ENCODE results near the gene IZUMO2.
A peak's percentile ranks its signal among the peaks of the same experiment; 100 is the strongest.
"Not testable (repeated sequence)": the region's sequence is repeated elsewhere in the genome, so short reads cannot be mapped to it uniquely, and the experiment has no call there.

The IZUMO2 gene

GRCh38 chr19:50167314-50167721, 4.2 kb upstream of the IZUMO2 start:
- Histone ChIP-seq H3K4me3 (ENCODE audit: low read length in 2 of 2) (no peak overlapping the region), H3K4me1 (ENCODE audit: control insufficient read depth, insufficient read depth, low read length) (no peaks in the 10 kb centered on the region), H3K27ac (ENCODE audit: low read length) (no peak overlapping the region), H3K9me3 (ENCODE audit: control insufficient read depth in 2 of 2, low read length in 2 of 2) (no peaks in the 10 kb centered on the region), H3K9ac (ENCODE audit: low read length in 2 of 2) (no peak overlapping the region), H3K36me3 (ENCODE audit: control insufficient read depth in 2 of 2, insufficient read depth in 2 of 2, low read length in 2 of 2) (no peaks in the 10 kb centered on the region), H3K27me3 (ENCODE audit: control insufficient read depth in 1 of 2, insufficient read depth in 2 of 2, low read length in 2 of 2) (peaks cover 5 to 10% of the 10 kb centered on the region in 2 donors)

DNA sequence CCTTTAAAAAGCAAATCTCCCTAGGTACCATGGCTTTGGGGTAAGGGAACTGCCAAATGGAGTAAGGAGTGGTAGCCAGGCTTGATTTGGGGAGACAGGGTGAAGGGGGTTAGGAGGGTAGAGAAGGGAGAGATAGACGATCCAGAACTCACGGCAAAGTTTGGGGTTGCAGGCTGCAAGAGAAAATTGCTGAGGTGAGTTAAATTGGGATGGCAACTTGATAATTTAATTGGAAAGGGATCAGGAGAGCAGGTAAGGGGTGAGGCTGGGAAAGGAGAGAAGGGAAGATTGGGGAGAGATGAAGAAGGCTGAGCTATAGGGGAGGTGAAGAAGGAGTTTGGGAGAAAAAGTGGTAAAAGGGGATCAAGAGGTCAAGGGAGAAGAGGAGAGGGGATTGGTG, 4.0 kb downstream of the IZUMO2 start:
- H3K27ac ChIP-seq (ENCODE audit: low read length), result no peak overlapping the region
- H3K27me3 ChIP-seq (ENCODE audit: control insufficient read depth in 1 of 2, insufficient read depth in 2 of 2, low read length in 2 of 2), result peaks cover 2 to 5% of the 10 kb centered on the region in 2 donors
- no peak overlapping the region for H3K4me3 ChIP-seq (ENCODE audit: low read length in 2 of 2)
- H3K9me3 ChIP-seq (ENCODE audit: control insufficient read depth in 2 of 2, low read length in 2 of 2), result peaks cover 11 to 17% of the 10 kb centered on the region in 2 donors
- H3K9ac ChIP-seq (ENCODE audit: low read length in 2 of 2), result no peak overlapping the region
- no peaks in the 10 kb centered on the region for H3K4me1 ChIP-seq (ENCODE audit: control insufficient read depth, insufficient read depth, low read length)
- H3K36me3 ChIP-seq (ENCODE audit: control insufficient read depth in 2 of 2, insufficient read depth in 2 of 2, low read length in 2 of 2), result no peaks in the 10 kb centered on the region

GRCh38 chr19:50158577-50158976, 4.5 kb downstream of the IZUMO2 start:
- Histone ChIP-seq H3K9me3 (ENCODE audit: control insufficient read depth in 2 of 2, low read length in 2 of 2) (peaks cover 11 to 17% of the 10 kb centered on the region in 2 donors), H3K27ac (ENCODE audit: low read length) (no peak overlapping the region), H3K4me1 (ENCODE audit: control insufficient read depth, insufficient read depth, low read length) (no peaks in the 10 kb centered on the region), H3K36me3 (ENCODE audit: control insufficient read depth in 2 of 2, insufficient read depth in 2 of 2, low read length in 2 of 2) (no peaks in the 10 kb centered on the region), H3K27me3 (ENCODE audit: control insufficient read depth in 1 of 2, insufficient read depth in 2 of 2, low read length in 2 of 2) (peaks cover 2 to 5% of the 10 kb centered on the region in 2 donors), H3K4me3 (ENCODE audit: low read length in 2 of 2) (no peak overlapping the region), H3K9ac (ENCODE audit: low read length in 2 of 2) (no peak overlapping the region)

DNA sequence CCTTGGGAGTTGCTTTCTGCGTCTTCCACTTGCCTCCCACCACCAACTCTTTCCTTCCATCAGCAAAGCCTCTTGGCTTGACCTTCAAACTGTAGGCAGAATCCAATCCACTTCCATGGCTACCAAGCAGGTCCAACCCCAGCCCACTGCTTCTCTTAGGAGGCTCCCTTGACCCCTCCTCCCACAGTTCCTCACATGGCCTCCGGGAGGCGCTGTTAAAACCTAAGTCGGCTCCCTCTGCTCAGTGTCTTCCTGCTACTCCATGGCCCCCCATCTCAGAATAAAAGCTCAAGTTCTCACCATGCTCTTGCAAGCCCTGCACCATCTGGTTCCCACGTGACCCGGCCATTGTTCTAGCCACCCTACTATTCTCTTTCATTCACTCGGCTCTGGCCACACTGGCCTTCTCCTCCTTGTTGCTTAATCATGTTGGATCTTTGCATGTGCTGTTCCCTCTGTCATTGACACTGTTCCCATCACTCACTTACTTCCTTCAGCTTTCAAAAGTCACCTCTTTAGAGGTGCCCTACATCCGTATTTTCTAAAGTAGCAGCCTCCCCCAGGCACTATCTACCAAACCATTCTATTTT, 7.5 kb downstream of the IZUMO2 start:
- Histone ChIP-seq H3K4me3 (ENCODE audit: low read length in 2 of 2) (no peak overlapping the region), H3K27me3 (ENCODE audit: control insufficient read depth in 1 of 2, insufficient read depth in 2 of 2, low read length in 2 of 2) (peaks cover 0 to 2% of the 10 kb centered on the region in 2 donors), H3K9me3 (ENCODE audit: control insufficient read depth in 2 of 2, low read length in 2 of 2) (peaks cover 11 to 17% of the 10 kb centered on the region in 2 donors), H3K9ac (ENCODE audit: low read length in 2 of 2) (no peak overlapping the region), H3K4me1 (ENCODE audit: control insufficient read depth, insufficient read depth, low read length) (no peaks in the 10 kb centered on the region), H3K36me3 (ENCODE audit: control insufficient read depth in 2 of 2, insufficient read depth in 2 of 2, low read length in 2 of 2) (no peaks in the 10 kb centered on the region), H3K27ac (ENCODE audit: low read length) (no peak overlapping the region)

DNA sequence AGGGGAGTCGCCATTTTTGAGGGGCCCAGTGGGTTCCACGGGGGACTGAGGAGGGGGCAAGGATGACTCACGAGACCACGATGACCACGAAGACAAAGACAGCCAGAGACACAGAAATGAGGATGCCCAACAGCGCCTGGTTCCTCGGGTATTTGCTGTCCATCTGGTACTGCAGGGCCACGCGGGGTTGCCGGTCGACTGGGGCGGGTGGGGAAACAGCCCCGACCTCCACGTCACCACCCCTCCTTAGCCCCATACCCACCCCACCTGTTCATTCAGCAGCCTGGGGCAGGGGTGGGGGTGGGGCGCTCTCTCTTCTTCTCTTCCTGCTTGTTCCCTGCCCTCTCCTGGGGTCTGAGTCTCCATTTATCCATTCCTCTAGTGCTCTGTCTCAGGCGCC, 8.6 kb downstream of the IZUMO2 start:
- no peaks in the 10 kb centered on the region for H3K4me1 ChIP-seq (ENCODE audit: control insufficient read depth, insufficient read depth, low read length)
- H3K9me3 ChIP-seq (ENCODE audit: control insufficient read depth in 2 of 2, low read length in 2 of 2), result peaks cover 10 to 15% of the 10 kb centered on the region in 2 donors
- no peak overlapping the region for H3K27ac ChIP-seq (ENCODE audit: low read length)
- H3K9ac ChIP-seq (ENCODE audit: low read length in 2 of 2), result no peak overlapping the region
- H3K27me3 ChIP-seq (ENCODE audit: control insufficient read depth in 1 of 2, insufficient read depth in 2 of 2, low read length in 2 of 2), result peaks cover 0 to 2% of the 10 kb centered on the region in 2 donors
- H3K4me3 ChIP-seq (ENCODE audit: low read length in 2 of 2), result no peak overlapping the region
- H3K36me3 ChIP-seq (ENCODE audit: control insufficient read depth in 2 of 2, insufficient read depth in 2 of 2, low read length in 2 of 2), result no peaks in the 10 kb centered on the region

- H3K27me3 ChIP-seq (ENCODE audit: control insufficient read depth in 1 of 2, insufficient read depth in 2 of 2, low read length in 2 of 2), result peaks cover 0 to 2% of the 10 kb centered on the region in 2 donors
- no peaks in the 10 kb centered on the region for H3K9me3 ChIP-seq (ENCODE audit: control insufficient read depth in 2 of 2, low read length in 2 of 2)
- H3K27ac ChIP-seq (ENCODE audit: low read length), result no peak overlapping the region
- H3K36me3 ChIP-seq (ENCODE audit: control insufficient read depth in 2 of 2, insufficient read depth in 2 of 2, low read length in 2 of 2), result no peaks in the 10 kb centered on the region
- no peak overlapping the region for H3K9ac ChIP-seq (ENCODE audit: low read length in 2 of 2)
- H3K4me3 ChIP-seq (ENCODE audit: low read length in 2 of 2), result no peak overlapping the region
- peaks cover 3% of the 10 kb centered on the region for H3K4me1 ChIP-seq (ENCODE audit: control insufficient read depth, insufficient read depth, low read length)
Observed at GRCh38 chr19:50152578-50152977, 10.5 kb downstream of the IZUMO2 start.

DNA sequence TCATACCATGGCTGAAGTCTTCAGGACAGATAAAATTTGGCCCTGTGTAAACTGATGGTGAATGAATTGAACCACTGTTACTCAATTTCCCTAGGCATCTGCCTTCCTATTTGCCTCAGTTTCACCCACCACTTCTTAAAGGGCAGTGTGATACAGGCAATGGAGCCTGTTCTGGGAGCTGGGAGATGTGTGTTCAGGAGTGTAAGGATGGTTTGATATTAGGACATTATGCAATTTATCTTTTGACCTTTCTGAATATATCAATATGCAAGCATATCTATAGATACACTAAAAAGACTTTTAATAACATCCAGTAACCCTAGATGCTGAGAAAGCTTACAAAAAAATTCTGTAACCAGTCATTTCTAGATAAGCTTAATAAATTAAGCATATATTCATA, 14.6 kb downstream of the IZUMO2 start:
- Histone ChIP-seq H3K4me1 (ENCODE audit: control insufficient read depth, insufficient read depth, low read length) (peaks cover 7% of the 10 kb centered on the region), H3K27ac (ENCODE audit: low read length) (no peak overlapping the region), H3K27me3 (ENCODE audit: control insufficient read depth in 1 of 2, insufficient read depth in 2 of 2, low read length in 2 of 2) (no peaks in the 10 kb centered on the region), H3K4me3 (ENCODE audit: low read length in 2 of 2) (peak overlapping the region; percentile 91 to 96), H3K9ac (ENCODE audit: low read length in 2 of 2) (no peak overlapping the region), H3K9me3 (ENCODE audit: control insufficient read depth in 2 of 2, low read length in 2 of 2) (no peaks in the 10 kb centered on the region), H3K36me3 (ENCODE audit: control insufficient read depth in 2 of 2, insufficient read depth in 2 of 2, low read length in 2 of 2) (no peaks in the 10 kb centered on the region)

DNA sequence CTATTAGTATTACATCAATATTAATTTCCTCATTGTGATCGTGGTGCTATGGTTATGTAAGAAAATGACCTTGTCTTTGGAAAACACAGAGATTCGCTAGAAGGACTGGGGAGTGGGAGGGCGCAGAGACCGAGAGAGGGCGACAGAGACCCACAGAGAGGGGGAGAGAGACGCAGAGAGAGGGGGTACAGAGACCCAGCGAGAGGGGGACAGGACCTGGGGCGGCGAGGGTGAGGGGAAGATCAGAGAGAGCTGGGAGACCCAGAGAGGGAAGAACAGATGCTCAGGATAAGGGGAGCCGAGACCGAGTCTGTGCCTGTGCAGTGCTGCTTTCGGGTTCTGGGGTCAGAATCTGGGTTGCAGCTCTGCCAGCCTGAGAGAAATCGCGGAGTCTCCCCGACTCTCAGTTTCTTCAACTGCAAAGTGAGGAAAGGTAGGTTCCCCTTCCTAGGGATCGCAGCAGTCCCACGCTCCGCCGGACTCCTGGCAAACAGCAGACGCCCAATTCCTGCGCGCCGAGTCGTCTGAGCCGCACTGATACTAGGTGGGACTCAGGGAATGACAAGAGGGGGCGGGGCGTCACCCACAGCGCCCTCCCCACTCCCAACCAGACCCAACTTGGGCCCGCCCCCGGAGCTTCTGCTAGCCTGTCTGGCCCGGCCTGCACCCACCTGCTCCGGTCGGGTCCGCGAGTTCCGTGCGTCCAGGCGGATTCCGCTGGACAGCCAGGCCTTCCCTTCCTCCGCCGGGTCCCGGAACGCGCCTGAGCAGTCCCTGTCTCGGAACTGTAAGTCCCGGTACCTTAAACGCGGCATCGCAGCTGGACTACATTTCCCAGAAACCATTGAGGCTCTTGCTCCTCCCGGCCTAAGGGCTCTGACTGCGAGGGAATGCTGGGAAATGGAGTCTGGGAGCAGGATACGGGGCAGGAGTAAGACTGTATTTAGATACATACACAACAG, 15.3 kb downstream of the IZUMO2 start:
- peak overlapping the region; percentile 53 for H3K27ac ChIP-seq (ENCODE audit: low read length)
- H3K9me3 ChIP-seq (ENCODE audit: control insufficient read depth in 2 of 2, low read length in 2 of 2), result no peaks in the 10 kb centered on the region
- no peaks in the 10 kb centered on the region for H3K36me3 ChIP-seq (ENCODE audit: control insufficient read depth in 2 of 2, insufficient read depth in 2 of 2, low read length in 2 of 2)
- peak overlapping the region; percentile 78 to 81 for H3K9ac ChIP-seq (ENCODE audit: low read length in 2 of 2)
- no peaks in the 10 kb centered on the region for H3K27me3 ChIP-seq (ENCODE audit: control insufficient read depth in 1 of 2, insufficient read depth in 2 of 2, low read length in 2 of 2)
- H3K4me3 ChIP-seq (ENCODE audit: low read length in 2 of 2), result peak overlapping the region; percentile 91 to 96
- peaks cover 7% of the 10 kb centered on the region for H3K4me1 ChIP-seq (ENCODE audit: control insufficient read depth, insufficient read depth, low read length)

GRCh38 chr19:50141921-50142320, 21.2 kb downstream of the IZUMO2 start:
- H3K4me1 ChIP-seq (ENCODE audit: control insufficient read depth, insufficient read depth, low read length); H3K9ac ChIP-seq (ENCODE audit: low read length in 2 of 2); H3K4me3 ChIP-seq (ENCODE audit: low read length in 2 of 2); H3K36me3 ChIP-seq (ENCODE audit: control insufficient read depth in 2 of 2, insufficient read depth in 2 of 2, low read length in 2 of 2); H3K9me3 ChIP-seq (ENCODE audit: control insufficient read depth in 2 of 2, low read length in 2 of 2); H3K27ac ChIP-seq (ENCODE audit: low read length); H3K27me3 ChIP-seq (ENCODE audit: control insufficient read depth in 1 of 2, insufficient read depth in 2 of 2, low read length in 2 of 2): not testable (repeated sequence)

GRCh38 chr19:50140118-50140845, 22.8 kb downstream of the IZUMO2 start:
- H3K4me3 ChIP-seq (ENCODE audit: low read length in 2 of 2); H3K4me1 ChIP-seq (ENCODE audit: control insufficient read depth, insufficient read depth, low read length); H3K9me3 ChIP-seq (ENCODE audit: control insufficient read depth in 2 of 2, low read length in 2 of 2); H3K27ac ChIP-seq (ENCODE audit: low read length); H3K36me3 ChIP-seq (ENCODE audit: control insufficient read depth in 2 of 2, insufficient read depth in 2 of 2, low read length in 2 of 2); H3K9ac ChIP-seq (ENCODE audit: low read length in 2 of 2): not testable (repeated sequence)
- H3K27me3 ChIP-seq (ENCODE audit: control insufficient read depth in 1 of 2, insufficient read depth in 2 of 2, low read length in 2 of 2), result peaks cover 0 to 13% of the 10 kb centered on the region in 2 donors

Measured in stomach smooth muscle (tissue), 2 donors.